Measurements from ENCODE around the gene PARD3.
"Not testable (repeated sequence)": the region's sequence is repeated elsewhere in the genome, so short reads cannot be mapped to it uniquely, and the experiment has no call there.

PARD3 gene

DNA sequence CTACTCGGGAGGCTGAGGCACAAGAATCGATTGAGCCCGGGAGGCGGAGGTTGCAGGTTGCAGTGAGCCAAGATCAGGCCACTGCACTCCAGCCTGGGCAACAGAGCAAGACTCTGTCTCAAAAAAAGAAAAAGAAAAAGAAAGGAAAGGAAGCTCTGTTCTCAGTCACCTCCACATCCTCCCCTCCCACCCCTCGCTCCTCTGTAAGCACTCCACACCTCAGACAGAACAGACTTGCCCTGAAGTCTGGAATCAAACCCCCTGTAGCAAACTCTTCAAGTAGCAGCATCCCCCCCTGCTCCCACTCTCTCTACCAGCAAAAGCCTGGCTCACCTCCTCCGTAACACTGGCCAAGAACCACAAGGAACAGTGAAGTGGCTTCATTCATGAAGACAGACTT lies 66.7 kb downstream of the PARD3 start:
- CTCF ChIA-PET, result interaction anchor here (1.2 kb wide), 1 partner anchor 15 kb away, joined by 6 read pairs; no protein-coding TSS in a partner anchor
- no peak for TF ChIP-seq L3MBTL2 (conservative IDR thresholded peaks at IDR 0.05)
- TF ChIP-seq SP1 (IDR thresholded peaks at IDR 0.05), result no peak
- TF ChIP-seq LEF1 (IDR thresholded peaks at IDR 0.05; ENCODE audit: borderline replicate concordance), result no peak
- TF ChIP-seq FOXK2 (IDR thresholded peaks at IDR 0.05), result no peak
- TF ChIP-seq ARNT (IDR thresholded peaks at IDR 0.05), result no peak
- no peak for TF ChIP-seq SUZ12 (IDR thresholded peaks at IDR 0.05)
- no peak for TF ChIP-seq BHLHE40 (IDR thresholded peaks at IDR 0.05; ENCODE audit: borderline replicate concordance)
- TF ChIP-seq NFRKB (IDR thresholded peaks at IDR 0.05), result no peak
- no peak for TF ChIP-seq FOXM1 (IDR thresholded peaks at IDR 0.05; ENCODE audit: borderline replicate concordance)
- no peak for TF ChIP-seq ZNF384 (IDR thresholded peaks at IDR 0.05)
- TF ChIP-seq, protein P1, sequence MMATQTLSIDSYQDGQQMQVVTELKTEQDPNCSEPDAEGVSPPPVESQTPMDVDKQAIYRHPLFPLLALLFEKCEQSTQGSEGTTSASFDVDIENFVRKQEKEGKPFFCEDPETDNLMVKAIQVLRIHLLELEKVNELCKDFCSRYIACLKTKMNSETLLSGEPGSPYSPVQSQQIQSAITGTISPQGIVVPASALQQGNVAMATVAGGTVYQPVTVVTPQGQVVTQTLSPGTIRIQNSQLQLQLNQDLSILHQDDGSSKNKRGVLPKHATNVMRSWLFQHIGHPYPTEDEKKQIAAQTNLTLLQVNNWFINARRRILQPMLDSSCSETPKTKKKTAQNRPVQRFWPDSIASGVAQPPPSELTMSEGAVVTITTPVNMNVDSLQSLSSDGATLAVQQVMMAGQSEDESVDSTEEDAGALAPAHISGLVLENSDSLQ (IDR thresholded peaks at IDR 0.05), result no peak
- no peak for DNase-seq (ENCODE audit: extremely low spot score)
- POLR2A ChIA-PET, result no interaction called here

DNA sequence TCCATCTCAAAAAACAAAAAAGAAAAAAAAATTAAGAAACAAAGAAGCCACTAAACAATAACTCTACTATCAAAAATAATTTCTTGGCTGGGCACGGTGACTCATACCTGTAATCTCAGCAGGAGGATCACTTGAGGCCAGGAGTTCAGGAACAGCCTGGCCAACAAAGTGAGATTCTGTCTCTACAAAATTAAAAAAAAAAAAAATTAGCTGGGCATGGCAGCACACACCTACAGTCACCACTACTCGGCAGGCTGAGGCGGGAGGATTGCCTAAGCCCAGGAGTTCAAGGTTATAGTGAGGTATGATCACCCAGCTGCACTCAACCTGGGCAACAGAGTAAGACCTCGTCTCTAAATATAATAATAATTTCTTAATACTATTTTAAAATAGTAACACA lies 69.0 kb downstream of the PARD3 start:
- ChIA-PET CTCF (interaction anchor here (1.1 kb wide), 1 partner anchor 13 kb away, joined by 3 read pairs; no protein-coding TSS in a partner anchor), POLR2A (no interaction called here)
- TF ChIP-seq TARDBP (IDR thresholded peaks at IDR 0.05) (no peak), L3MBTL2 (conservative IDR thresholded peaks at IDR 0.05) (no peak), ZNF384 (IDR thresholded peaks at IDR 0.05) (no peak), NFRKB (IDR thresholded peaks at IDR 0.05) (no peak), SP1 (IDR thresholded peaks at IDR 0.05) (no peak), LEF1 (IDR thresholded peaks at IDR 0.05; ENCODE audit: borderline replicate concordance) (no peak), HDGF (IDR thresholded peaks at IDR 0.05; ENCODE audit: borderline replicate concordance) (no peak), FOXA1 (IDR thresholded peaks at IDR 0.05) (no peak), FOXK2 (IDR thresholded peaks at IDR 0.05) (no peak), ELF4 (IDR thresholded peaks at IDR 0.05) (no peak)
- TF ChIP-seq, protein P1 (IDR thresholded peaks at IDR 0.05), result no peak
- DNase-seq (ENCODE audit: extremely low spot score), result no peak

DNA sequence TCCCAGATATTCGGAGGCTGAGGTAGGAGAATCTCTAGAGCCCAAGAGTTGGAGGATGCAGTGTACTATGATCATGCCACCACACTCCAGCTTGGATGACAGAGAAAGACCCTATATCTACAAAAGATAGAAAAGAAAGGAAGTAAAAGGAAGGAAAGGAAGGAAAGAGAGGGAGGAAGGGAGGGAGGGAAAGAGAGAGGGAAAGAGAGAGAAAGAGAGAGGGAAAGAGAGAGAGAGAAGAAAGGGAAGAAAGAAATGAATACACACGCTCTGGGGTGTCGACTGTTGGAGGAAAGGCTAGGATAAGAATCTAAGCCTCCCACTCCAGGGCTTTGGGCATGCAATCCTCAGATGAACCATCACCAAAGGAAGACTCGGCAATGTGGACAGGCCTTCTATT lies 69.9 kb downstream of the PARD3 start:
- POLR2A ChIA-PET, result no interaction called here
- DNase-seq (ENCODE audit: extremely low spot score), result no peak
- TF ChIP-seq BHLHE40 (IDR thresholded peaks at IDR 0.05; ENCODE audit: borderline replicate concordance), result no peak
- CTCF ChIA-PET, result interaction anchor here (1.1 kb wide), 1 partner anchor 12 kb away, joined by 3 read pairs; no protein-coding TSS in a partner anchor

DNA sequence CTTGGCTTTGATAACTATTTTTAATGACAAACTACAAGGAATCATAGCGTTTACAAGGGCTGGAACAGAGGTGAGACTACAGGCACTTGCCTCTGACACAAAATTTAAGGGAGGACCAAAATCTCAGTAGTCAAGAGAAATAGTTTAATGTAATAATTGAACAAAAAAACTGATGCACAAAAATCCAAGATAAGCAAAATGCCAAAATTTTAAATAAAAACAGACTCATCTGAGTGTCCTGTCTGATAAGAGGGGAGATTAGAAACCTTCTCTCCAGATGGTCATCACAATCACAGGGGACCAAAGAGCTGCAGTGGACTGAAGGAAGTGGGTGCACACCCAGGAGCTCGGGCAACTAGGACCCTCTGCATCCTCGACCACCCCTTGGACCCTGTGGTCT lies 70.5 kb downstream of the PARD3 start:
- CTCF ChIA-PET, result interaction anchor here (0.5 kb wide), 1 partner anchor 373 kb away, joined by 5 read pairs; no protein-coding TSS in a partner anchor
- POLR2A ChIA-PET, result no interaction called here
- no peak for DNase-seq (ENCODE audit: extremely low spot score)
- TF ChIP-seq FOXM1 (IDR thresholded peaks at IDR 0.05; ENCODE audit: borderline replicate concordance) (no peak), HDGF (IDR thresholded peaks at IDR 0.05; ENCODE audit: borderline replicate concordance) (no peak), BHLHE40 (IDR thresholded peaks at IDR 0.05; ENCODE audit: borderline replicate concordance) (no peak), NFRKB (IDR thresholded peaks at IDR 0.05) (no peak), FOXK2 (IDR thresholded peaks at IDR 0.05) (no peak), SUZ12 (IDR thresholded peaks at IDR 0.05) (no peak), L3MBTL2 (conservative IDR thresholded peaks at IDR 0.05) (no peak), LEF1 (IDR thresholded peaks at IDR 0.05; ENCODE audit: borderline replicate concordance) (no peak), SP1 (IDR thresholded peaks at IDR 0.05) (no peak), ZNF384 (IDR thresholded peaks at IDR 0.05) (no peak), ARNT (IDR thresholded peaks at IDR 0.05) (no peak), FOXA1 (IDR thresholded peaks at IDR 0.05) (no peak), TARDBP (IDR thresholded peaks at IDR 0.05) (no peak), ELF4 (IDR thresholded peaks at IDR 0.05) (no peak), CTBP1 (IDR thresholded peaks at IDR 0.05; ENCODE audit: borderline replicate concordance) (no peak)
- TF ChIP-seq, protein P1 (IDR thresholded peaks at IDR 0.05), result no peak

DNA sequence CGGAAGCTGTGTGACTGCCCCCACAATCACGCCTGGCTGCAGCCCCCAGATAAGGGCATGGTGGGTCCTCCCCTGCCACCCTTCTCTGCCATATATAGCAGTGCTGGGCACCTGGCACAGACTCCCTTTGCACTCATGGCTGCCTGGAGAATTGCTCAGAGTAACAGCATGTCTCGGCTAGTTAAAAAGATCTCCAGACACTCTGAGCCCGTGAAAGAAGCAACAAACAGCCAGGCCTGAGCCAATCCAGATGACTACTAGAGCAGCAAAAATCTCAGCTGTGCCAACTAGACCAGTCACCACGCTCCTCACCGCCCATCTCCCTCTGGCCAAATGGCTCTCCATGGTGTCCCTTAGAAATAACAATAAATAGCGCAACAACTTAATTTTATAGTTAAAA lies 71.3 kb downstream of the PARD3 start:
- POLR2A ChIA-PET, result no interaction called here
- CTCF ChIA-PET, result interaction anchor here (0.5 to 2.1 kb wide), 3 partner anchors 11 to 372 kb away, joined by 5 to 6 read pairs (median 5); no protein-coding TSS in a partner anchor
- TF ChIP-seq ARNT (IDR thresholded peaks at IDR 0.05) (no peak), NFRKB (IDR thresholded peaks at IDR 0.05) (no peak)
- DNase-seq (ENCODE audit: extremely low spot score), result no peak

DNA sequence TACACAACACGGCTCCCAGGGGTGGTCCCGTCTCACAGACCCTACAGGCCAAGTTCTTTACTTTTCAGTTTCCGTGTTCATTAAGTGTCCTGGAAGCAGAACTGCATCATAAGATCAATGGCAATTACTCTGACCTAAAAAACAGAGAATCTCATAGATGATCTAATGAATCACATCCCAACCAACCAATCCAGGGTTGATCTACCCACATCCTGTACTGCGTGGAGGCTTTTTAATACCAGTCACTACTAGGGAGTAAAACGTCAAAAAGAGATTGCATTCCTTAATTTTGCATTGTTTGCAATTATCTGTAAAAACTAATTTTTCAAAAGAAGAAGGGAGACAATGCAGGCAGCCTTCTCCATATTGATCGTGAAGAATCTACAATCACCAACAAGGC lies 72.6 kb downstream of the PARD3 start:
- ChIA-PET CTCF (interaction anchor here (2.1 kb wide), 1 partner anchor 10 kb away, joined by 6 read pairs; no protein-coding TSS in a partner anchor), POLR2A (no interaction called here)
- DNase-seq (ENCODE audit: extremely low spot score), result no peak
- TF ChIP-seq ELF4 (IDR thresholded peaks at IDR 0.05), result no peak
- no peak for TF ChIP-seq CTBP1 (IDR thresholded peaks at IDR 0.05; ENCODE audit: borderline replicate concordance)
- no peak for TF ChIP-seq FOXA1 (IDR thresholded peaks at IDR 0.05)
- no peak for TF ChIP-seq TARDBP (IDR thresholded peaks at IDR 0.05)

DNA sequence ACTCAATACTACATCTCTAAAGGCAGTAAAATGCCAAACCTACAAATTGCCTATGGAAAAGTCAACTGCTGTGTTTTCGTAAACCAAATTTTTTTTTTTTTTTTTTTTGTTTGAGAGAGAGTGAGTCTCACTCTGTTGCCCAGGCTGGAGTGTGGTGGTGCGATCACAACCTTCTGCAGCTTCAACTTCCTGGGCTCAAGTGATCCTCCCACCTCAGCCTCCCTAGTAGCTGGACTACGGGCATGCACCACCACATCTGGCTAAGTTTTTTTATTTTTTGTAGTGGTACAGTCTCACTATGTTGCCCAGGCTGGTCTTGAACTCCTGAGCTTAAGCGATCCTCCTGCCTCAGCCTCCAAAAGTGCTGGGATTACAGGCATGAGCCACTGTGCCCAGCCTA lies 74.0 kb downstream of the PARD3 start:
- ChIA-PET CTCF (interaction anchor here (0.9 to 2.1 kb wide), 2 partner anchors 9 to 12 kb away, joined by 4 to 17 read pairs; no protein-coding TSS in a partner anchor), POLR2A (interaction anchor here (1.3 kb wide), 1 partner anchor 16 kb away, joined by 4 read pairs; no protein-coding TSS in a partner anchor)
- not testable (repeated sequence) for DNase-seq (ENCODE audit: extremely low spot score)
